CD14-positive monocyte (primary cell): ENCODE data around the gene CRISPLD2. TPM values are rescaled to one million over a fixed set of nuclear protein-coding genes. Genes with fewer than 3 reads are reported as not detected.

ENCODE experiments used
- DNase-seq, 3 donors: peaks; one replicate each; pipeline ENCODE4 v3.0.0-alpha.2; 2011 to 2022
- H2AFZ ChIP-seq: 2 replicates; pipeline ENCODE4 v1.6.0; 2012; ENCODE audit warnings: mild to moderate bottlenecking, low read depth, low read length, inconsistent platforms; ENCODE audit not compliant: insufficient read depth, poor library complexity, severe bottlenecking
- H3K27ac ChIP-seq, 2 donors: 1 replicate in 1 of 2; 2 replicates in 1 of 2; pipeline ENCODE4 v1.5.1; 2012 to 2013; ENCODE audit warnings: low read length in 2 of 2, control low read depth in 1 of 2, inconsistent platforms in 1 of 2, low read depth in 1 of 2, mild to moderate bottlenecking in 1 of 2
- H3K27me3 ChIP-seq, 2 donors: one replicate each; pipeline versions ENCODE4 v1.6.0 to v1.6.1; 2011 to 2013; ENCODE audit warnings: low read length in 2 of 2; ENCODE audit not compliant: control insufficient read depth in 2 of 2, insufficient read depth in 2 of 2
- H3K36me3 ChIP-seq, 2 donors: replicated peaks in 1 of 2; 1 replicate in 1 of 2; 2 replicates in 1 of 2; pipeline versions ENCODE4 v1.5.1 to v1.6.1; 2012 to 2013; ENCODE audit warnings: low read length in 2 of 2, control low read depth in 1 of 2, inconsistent platforms in 1 of 2, mild to moderate bottlenecking in 1 of 2; ENCODE audit not compliant: insufficient read depth in 2 of 2, control insufficient read depth in 1 of 2
- H3K4me1 ChIP-seq, 2 donors: 1 replicate in 1 of 2; 2 replicates in 1 of 2; pipeline versions ENCODE4 v1.5.1 to v1.6.1; 2012 to 2013; ENCODE audit warnings: low read length in 2 of 2, control low read depth in 1 of 2, inconsistent platforms in 1 of 2, mild to moderate bottlenecking in 1 of 2, moderate library complexity in 1 of 2; ENCODE audit not compliant: insufficient read depth in 2 of 2, control insufficient read depth in 1 of 2
- H3K4me2 ChIP-seq: replicated peaks from 2 replicates; pipeline ENCODE3; 2012; ENCODE audit warnings: low read length, moderate library complexity, mild to moderate bottlenecking; ENCODE audit not compliant: poor library complexity, severe bottlenecking; ENCODE audit errors: extremely low read depth
- H3K4me3 ChIP-seq, 3 experiments: fragments of 200-600 bp in 1 of 3; sonication (generic) in 1 of 3; replicated peaks in 1 of 3; 1 replicate in 2 of 3; 2 replicates in 1 of 3; pipeline ENCODE4 v1.5.1; 2011 to 2013; ENCODE audit warnings: low read length in 3 of 3, mild to moderate bottlenecking in 3 of 3, control low read depth in 2 of 3, low read depth in 2 of 3, inconsistent platforms in 1 of 3, moderate library complexity in 1 of 3
- H3K79me2 ChIP-seq: 2 replicates; pipeline ENCODE4 v1.6.0; 2012; ENCODE audit warnings: mild to moderate bottlenecking, control low read depth, inconsistent platforms, low read length, moderate library complexity; ENCODE audit not compliant: insufficient read depth
- H3K9ac ChIP-seq: 2 replicates; pipeline ENCODE4 v1.6.0; 2017; ENCODE audit warnings: low read length, mild to moderate bottlenecking; ENCODE audit not compliant: insufficient read depth, poor library complexity, severe bottlenecking
- H3K9me3 ChIP-seq, 2 donors: replicated peaks in 1 of 2; 1 replicate in 1 of 2; 2 replicates in 1 of 2; pipeline versions ENCODE4 v1.5.1 to v1.6.1; 2012 to 2013; ENCODE audit warnings: low read length in 2 of 2, control low read depth in 1 of 2; ENCODE audit not compliant: control insufficient read depth in 1 of 2, insufficient read depth in 1 of 2
- H4K20me1 ChIP-seq: 2 replicates; pipeline ENCODE4 v1.6.0; 2012; ENCODE audit warnings: mild to moderate bottlenecking, low read length, control low read depth, moderate library complexity; ENCODE audit not compliant: insufficient read depth
- H3K27ac Mint-ChIP-seq, 7 donors: one replicate each; pipeline ENCODE4 v1.8.0; 2020; ENCODE audit warnings: mild to moderate bottlenecking in 7 of 7, mixed read lengths in 7 of 7, moderate library complexity in 6 of 7, inconsistent platforms in 2 of 7
- H3K27me3 Mint-ChIP-seq, 3 donors: one replicate each; pipeline ENCODE4 v1.8.0; 2021 to 2022; ENCODE audit warnings: low read depth in 3 of 3, mild to moderate bottlenecking in 3 of 3, mixed read lengths in 3 of 3, moderate library complexity in 3 of 3, inconsistent platforms in 1 of 3
- H3K36me3 Mint-ChIP-seq, 2 donors: one replicate each; pipeline ENCODE4 v1.8.0; 2020; ENCODE audit warnings: mixed read lengths in 2 of 2, inconsistent platforms in 1 of 2, mild to moderate bottlenecking in 1 of 2
- H3K4me1 Mint-ChIP-seq: one replicate; pipeline ENCODE4 v1.8.0; 2020; ENCODE audit warnings: mild to moderate bottlenecking, mixed read lengths
- H3K4me3 Mint-ChIP-seq, 2 donors: one replicate each; pipeline ENCODE4 v1.8.0; 2020; ENCODE audit warnings: mild to moderate bottlenecking in 2 of 2, mixed read lengths in 2 of 2, moderate library complexity in 1 of 2
- H3K9me3 Mint-ChIP-seq, 7 donors: one replicate each; pipeline ENCODE4 v1.8.0; 2020 to 2022; ENCODE audit warnings: mixed read lengths in 7 of 7, mild to moderate bottlenecking in 6 of 7, moderate library complexity in 6 of 7, inconsistent platforms in 2 of 7
- WGBS: methylation state at CpG from one replicate; pipeline ENCODE4 v1.1.5; 2013; ENCODE audit warnings: missing lambda C conversion rate; ENCODE audit not compliant: insufficient coverage; 5-methylcytosine and 5-hydroxymethylcytosine counted together
- intact Hi-C, 2 donors: fragments of 100-400 bp; cut with micrococcal nuclease; formaldehyde crosslinking; loops; one replicate each; pipeline versions ENCODE4 v1.15.0 to v1.15.1; 2023
- polyA plus RNA-seq, 3 donors: library from polyadenylated mRNA; depleted of rRNA in 1 of 3; unstranded in 2 of 3; stranded (reverse) in 1 of 3; fragments of 300-500 nt in 2 of 3; fragments of >200 nt in 1 of 3; fragmentation: Illumina TruSeq in 2 of 3; gene quantifications; 1 replicate in 2 of 3; 2 replicates in 1 of 3; pipeline ENCODE4 v1.2.3, GENCODE V29; 2012 to 2021
- TF ChIP-seq, protein P1 (sequence below): fragments of 200-600 bp; IDR thresholded peaks from one replicate; pipeline ENCODE4 v1.8.0; 2022; ENCODE audit warnings: antibody characterized with exemption, mild to moderate bottlenecking

CRISPLD2 gene
- polyA plus RNA-seq, 3 donors: 40.7 to 90.4 (median 69.0) TPM

DNA sequence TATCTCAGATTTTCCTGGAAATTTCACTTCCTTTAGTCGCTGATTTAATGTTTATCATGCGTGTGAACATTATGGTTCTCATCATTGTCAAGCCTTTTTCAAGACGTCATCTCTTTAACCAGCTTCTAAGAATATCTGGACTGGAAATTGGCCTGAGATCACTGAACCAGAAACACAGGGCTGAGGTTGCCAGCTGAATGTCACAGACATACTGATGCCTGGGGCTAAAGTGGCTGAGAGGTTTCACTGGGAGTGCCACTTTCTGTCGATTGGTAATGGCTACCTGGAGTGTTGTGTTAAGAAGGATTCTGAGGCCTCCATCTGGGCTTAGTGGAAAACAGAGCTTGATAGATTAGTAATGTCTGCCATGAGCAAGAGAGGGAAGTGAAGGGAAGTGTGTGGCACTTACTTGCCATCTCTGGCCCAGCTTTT is 54.2 kb downstream of the CRISPLD2 start:
- H3K27ac ChIP-seq: no peak overlapping the region

DNA sequence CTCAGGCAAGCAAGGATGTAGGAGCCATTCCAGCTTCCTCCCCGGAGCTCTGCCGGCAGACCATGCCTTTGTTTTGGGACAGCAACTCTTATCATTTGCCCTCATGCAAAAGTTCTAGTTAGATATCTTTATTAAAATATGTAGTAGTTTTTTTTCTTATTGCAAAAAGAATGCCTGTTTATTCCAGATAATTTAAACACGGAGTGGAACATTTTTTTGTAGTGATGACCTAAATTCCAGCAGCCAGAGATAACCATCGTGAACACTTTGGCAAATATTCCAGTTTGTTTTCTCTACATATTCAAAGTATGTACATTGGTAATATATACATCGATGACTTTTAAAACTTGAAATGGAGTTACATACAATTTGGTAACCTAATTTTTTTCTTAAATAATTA is 54.8 kb downstream of the CRISPLD2 start:
- Histone ChIP-seq H3K27me3 (no peaks in the 10 kb centered on the region), H3K79me2 (no peaks in the 10 kb centered on the region), H3K27ac (no peak overlapping the region), H4K20me1 (no peaks in the 10 kb centered on the region), H3K4me1 (no peaks in the 10 kb centered on the region), H3K9me3 (no peaks in the 10 kb centered on the region), H3K36me3 (peaks cover 46 to 96% of the 10 kb centered on the region in 2 donors), H3K4me2 (no peak overlapping the region), H3K4me3 (no peak overlapping the region), H3K9ac (no peak overlapping the region), H2AFZ (no peak overlapping the region)
- WGBS: no CpG with 5 or more reads among the region's 5 CpGs
- H3K4me1 Mint-ChIP-seq: peaks cover under 1% of the 10 kb centered on the region
- intact Hi-C loops: no loop called here
- DNase-seq: no peak
- TF ChIP-seq, protein P1, sequence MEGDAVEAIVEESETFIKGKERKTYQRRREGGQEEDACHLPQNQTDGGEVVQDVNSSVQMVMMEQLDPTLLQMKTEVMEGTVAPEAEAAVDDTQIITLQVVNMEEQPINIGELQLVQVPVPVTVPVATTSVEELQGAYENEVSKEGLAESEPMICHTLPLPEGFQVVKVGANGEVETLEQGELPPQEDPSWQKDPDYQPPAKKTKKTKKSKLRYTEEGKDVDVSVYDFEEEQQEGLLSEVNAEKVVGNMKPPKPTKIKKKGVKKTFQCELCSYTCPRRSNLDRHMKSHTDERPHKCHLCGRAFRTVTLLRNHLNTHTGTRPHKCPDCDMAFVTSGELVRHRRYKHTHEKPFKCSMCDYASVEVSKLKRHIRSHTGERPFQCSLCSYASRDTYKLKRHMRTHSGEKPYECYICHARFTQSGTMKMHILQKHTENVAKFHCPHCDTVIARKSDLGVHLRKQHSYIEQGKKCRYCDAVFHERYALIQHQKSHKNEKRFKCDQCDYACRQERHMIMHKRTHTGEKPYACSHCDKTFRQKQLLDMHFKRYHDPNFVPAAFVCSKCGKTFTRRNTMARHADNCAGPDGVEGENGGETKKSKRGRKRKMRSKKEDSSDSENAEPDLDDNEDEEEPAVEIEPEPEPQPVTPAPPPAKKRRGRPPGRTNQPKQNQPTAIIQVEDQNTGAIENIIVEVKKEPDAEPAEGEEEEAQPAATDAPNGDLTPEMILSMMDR: no peak
- no peak overlapping the region for H3K4me3 Mint-ChIP-seq
- H3K27me3 Mint-ChIP-seq: peaks cover 0 to 2% (median 2%) of the 10 kb centered on the region in 3 donors
- H3K9me3 Mint-ChIP-seq: peaks cover 0 to 7% (median 3%) of the 10 kb centered on the region in 7 donors
- H3K36me3 Mint-ChIP-seq: peaks cover 74 to 97% of the 10 kb centered on the region in 2 donors
- no peak overlapping the region for H3K27ac Mint-ChIP-seq

More for the DNA sequence above, 54.2 kb downstream of the CRISPLD2 start:
- TF ChIP-seq, protein P1: no peak
- peaks cover 0 to 7% (median 3%) of the 10 kb centered on the region in 7 donors for H3K9me3 Mint-ChIP-seq
- peaks cover 75 to 97% of the 10 kb centered on the region in 2 donors for H3K36me3 Mint-ChIP-seq
- no peaks in the 10 kb centered on the region for H3K27me3 ChIP-seq
- 100% methylated on average over 3 of the region's 4 CpGs for WGBS
- no peaks in the 10 kb centered on the region for H3K9me3 ChIP-seq
- peak overlapping the region in 1 of 7 donors; percentile 6 for H3K27ac Mint-ChIP-seq
- H3K4me3 ChIP-seq: no peak overlapping the region
- peaks cover 51 to 96% of the 10 kb centered on the region in 2 donors for H3K36me3 ChIP-seq
- H2AFZ ChIP-seq: no peak overlapping the region
- H3K4me2 ChIP-seq: no peak overlapping the region
- H3K4me3 Mint-ChIP-seq: no peak overlapping the region
- H3K4me1 Mint-ChIP-seq: no peaks in the 10 kb centered on the region
- no peaks in the 10 kb centered on the region for H3K4me1 ChIP-seq
- DNase-seq: no peak
- intact Hi-C loops: no loop called here
- H3K9ac ChIP-seq: no peak overlapping the region
- H3K79me2 ChIP-seq: no peaks in the 10 kb centered on the region
- no peaks in the 10 kb centered on the region for H4K20me1 ChIP-seq
- H3K27me3 Mint-ChIP-seq: peaks cover 0 to 2% (median 2%) of the 10 kb centered on the region in 3 donors
